ENCODE measurements around the gene FBXO21.
"Not testable (repeated sequence)": the region's sequence is repeated elsewhere in the genome, so short reads cannot be mapped to it uniquely, and the experiment has no call there.

The FBXO21 gene

GRCh38 chr12:117190210-117190781 lies at the start of gene FBXO21:
Gene FBXO21 (minus strand): TSS chr12:117190470. CDS start chr12:117190456, 14 bp downstream.
- DNase-seq (ENCODE audit: low read depth): peak; percentile 88

- peak; percentile 77 for DNase-seq (ENCODE audit: low read depth)
Observed at GRCh38 chr12:117236456-117237001, 46.3 kb upstream of the FBXO21 start.

GRCh38 chr12:117235261-117235660 lies 45.0 kb upstream of the FBXO21 start:
- DNase-seq (ENCODE audit: low read depth): no peak

- no peak for DNase-seq (ENCODE audit: low read depth)
Observed at GRCh38 chr12:117234441-117234840, 44.2 kb upstream of the FBXO21 start.

- no peak for DNase-seq (ENCODE audit: low read depth)
Observed at GRCh38 chr12:117231750-117232149, 41.5 kb upstream of the FBXO21 start.

- DNase-seq (ENCODE audit: low read depth): peak; percentile 11
Observed at GRCh38 chr12:117228239-117228638, 38.0 kb upstream of the FBXO21 start.

GRCh38 chr12:117227000-117227653 lies 36.9 kb upstream of the FBXO21 start:
- DNase-seq (ENCODE audit: low read depth): no peak

- DNase-seq (ENCODE audit: low read depth): no peak
Observed at GRCh38 chr12:117226505-117226904, 36.2 kb upstream of the FBXO21 start.

- no peak for DNase-seq (ENCODE audit: low read depth)
Observed at GRCh38 chr12:117225179-117225578, 34.9 kb upstream of the FBXO21 start.

GRCh38 chr12:117220947-117221346 lies 30.7 kb upstream of the FBXO21 start:
- DNase-seq (ENCODE audit: low read depth): not testable (repeated sequence)

- no peak for DNase-seq (ENCODE audit: low read depth)
Observed at GRCh38 chr12:117218149-117218548, 27.9 kb upstream of the FBXO21 start.

- DNase-seq (ENCODE audit: low read depth): no peak
Observed at GRCh38 chr12:117216686-117217085, 26.4 kb upstream of the FBXO21 start.

GRCh38 chr12:117214797-117215196 lies 24.5 kb upstream of the FBXO21 start:
- DNase-seq (ENCODE audit: low read depth): no peak

- no peak for DNase-seq (ENCODE audit: low read depth)
Observed at GRCh38 chr12:117213295-117213808, 23.1 kb upstream of the FBXO21 start.

GRCh38 chr12:117212563-117213190 lies 22.4 kb upstream of the FBXO21 start:
- peak; percentile 72 for DNase-seq (ENCODE audit: low read depth)

GRCh38 chr12:117210266-117210918 lies 20.1 kb upstream of the FBXO21 start:
- DNase-seq (ENCODE audit: low read depth): no peak

GRCh38 chr12:117209626-117210025 lies 19.4 kb upstream of the FBXO21 start:
- DNase-seq (ENCODE audit: low read depth): no peak

GRCh38 chr12:117208811-117209455 lies 18.7 kb upstream of the FBXO21 start:
- DNase-seq (ENCODE audit: low read depth): no peak

- DNase-seq (ENCODE audit: low read depth): no peak
Observed at GRCh38 chr12:117208206-117208605, 17.9 kb upstream of the FBXO21 start.

- DNase-seq (ENCODE audit: low read depth): no peak
Observed at GRCh38 chr12:117207675-117208074, 17.4 kb upstream of the FBXO21 start.

GRCh38 chr12:117202556-117202955 lies 12.3 kb upstream of the FBXO21 start:
- DNase-seq (ENCODE audit: low read depth): no peak

GRCh38 chr12:117202033-117202432 lies 11.8 kb upstream of the FBXO21 start:
- no peak for DNase-seq (ENCODE audit: low read depth)
